ENCODE results near the gene RBBP8.
"Not testable (repeated sequence)": the region's sequence is repeated elsewhere in the genome, so short reads cannot be mapped to it uniquely, and the experiment has no call there.

The RBBP8 gene

DNA sequence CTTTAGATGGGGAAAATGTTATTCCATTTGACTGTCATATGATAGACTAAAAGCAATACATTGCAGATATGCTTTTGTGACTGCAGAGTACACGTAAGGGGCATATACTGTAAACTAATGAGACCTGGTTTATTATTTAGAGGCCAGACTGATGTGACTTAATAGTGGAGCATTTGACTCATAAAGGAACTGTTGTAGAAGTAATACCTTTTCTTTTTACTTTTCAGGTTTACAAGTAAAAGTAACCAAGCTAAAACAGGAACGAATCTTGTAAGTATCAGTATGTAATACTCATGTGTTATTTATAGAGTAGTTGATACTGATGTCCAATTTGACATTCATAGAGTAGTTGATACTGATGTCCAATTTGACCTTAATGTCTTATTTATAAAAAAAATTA, 13.1 kb downstream of the RBBP8 start:
- no peak for DNase-seq

- DNase-seq, result no peak
These were observed 13.7 kb downstream of the RBBP8 start for GRCh38 chr18:22946846-22947245.

DNA sequence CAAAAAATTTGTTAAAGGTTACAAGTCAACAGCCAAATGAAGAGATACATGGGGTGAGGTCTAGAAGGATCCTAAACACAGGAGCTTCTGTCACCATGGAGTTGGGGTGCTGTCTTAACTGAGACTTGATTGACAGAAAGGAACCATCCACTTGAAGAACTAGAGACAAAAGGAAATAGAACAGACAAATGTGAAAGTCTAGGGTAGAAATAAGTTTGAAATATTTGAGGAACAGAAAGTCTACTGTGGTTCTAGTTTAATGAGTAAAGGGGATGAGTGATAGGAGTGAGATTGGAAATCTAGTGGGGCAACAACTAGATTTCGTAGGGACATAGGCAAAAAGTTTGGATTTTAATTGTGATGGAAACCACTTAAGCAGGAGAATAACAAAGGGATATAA, 18.7 kb downstream of the RBBP8 start:
- no peak for DNase-seq

GRCh38 chr18:22952525-22952924, 19.4 kb downstream of the RBBP8 start:
- DNase-seq, result no peak

GRCh38 chr18:22953982-22954381, 20.9 kb downstream of the RBBP8 start:
- not testable (repeated sequence) for DNase-seq

GRCh38 chr18:22956226-22956625, 23.1 kb downstream of the RBBP8 start:
- no peak for DNase-seq

GRCh38 chr18:22961156-22961555, 28.0 kb downstream of the RBBP8 start:
- no peak for DNase-seq

DNA sequence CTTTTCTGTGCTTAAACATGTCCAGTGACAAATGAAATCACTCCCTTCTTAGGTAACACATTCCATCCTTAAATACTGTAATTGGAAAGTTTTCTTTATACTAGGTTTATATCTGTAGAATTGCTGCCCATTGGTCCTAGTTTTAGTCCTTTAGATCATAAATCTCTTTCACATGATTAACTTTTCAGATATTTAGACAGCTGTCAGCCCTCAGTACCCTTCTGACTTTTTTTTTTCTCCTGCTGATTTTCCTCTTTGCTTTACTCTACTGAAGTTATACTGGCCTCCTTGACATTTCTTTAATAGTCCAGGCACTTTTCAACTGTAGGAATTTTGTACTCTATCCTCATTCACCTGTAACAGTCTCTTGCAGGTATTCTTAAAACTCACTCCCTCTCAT, 28.9 kb downstream of the RBBP8 start:
- DNase-seq, result no peak

DNA sequence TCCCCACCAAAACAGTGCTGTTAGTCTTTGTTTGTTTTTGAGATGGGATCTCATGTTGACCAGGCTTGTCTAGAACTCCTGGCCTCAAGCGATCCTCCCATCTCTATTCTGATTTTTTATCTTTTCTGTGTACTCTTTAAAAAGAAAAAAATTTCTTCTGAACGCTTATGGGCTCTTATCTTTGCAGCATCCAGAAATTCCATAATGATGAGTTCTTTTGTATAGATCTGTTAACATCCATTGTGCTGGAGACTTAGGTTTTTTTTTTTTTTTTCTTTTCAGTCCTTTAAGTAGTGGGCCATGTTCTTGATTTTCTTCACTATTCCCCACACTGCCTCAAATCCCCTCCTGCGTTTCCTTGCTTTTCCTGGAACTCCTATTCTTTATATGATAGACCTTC, 31.0 kb downstream of the RBBP8 start:
- no peak for DNase-seq

DNA sequence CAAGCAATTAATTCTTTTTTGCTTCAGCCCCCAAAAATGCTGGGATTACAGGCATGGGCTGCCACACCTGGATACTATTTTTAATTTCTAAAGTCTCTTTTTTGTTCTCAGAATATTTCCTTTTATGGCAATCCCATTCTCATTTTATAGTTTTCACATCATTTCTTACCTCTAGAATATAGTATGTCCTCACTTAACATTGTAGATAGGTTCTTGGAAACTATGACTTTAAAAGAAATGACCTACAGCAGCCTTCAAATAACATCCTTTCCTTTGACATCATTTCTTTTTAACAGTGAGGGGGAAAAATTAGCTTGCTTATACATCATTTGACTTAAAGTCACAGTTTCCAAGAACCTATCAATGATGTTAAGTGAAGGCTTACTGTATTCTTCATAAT, 31.6 kb downstream of the RBBP8 start:
- no peak for DNase-seq

- no peak for DNase-seq
These were observed 37.9 kb downstream of the RBBP8 start for GRCh38 chr18:22971038-22971437.

- no peak for DNase-seq
These were observed 40.9 kb downstream of the RBBP8 start for GRCh38 chr18:22974001-22974400.

- DNase-seq, result no peak
These were observed 41.6 kb downstream of the RBBP8 start for GRCh38 chr18:22974707-22975106.

GRCh38 chr18:22975508-22975907, 42.4 kb downstream of the RBBP8 start:
- no peak for DNase-seq

GRCh38 chr18:22977847-22978701, 44.9 kb downstream of the RBBP8 start:
- peak; percentile 46 for DNase-seq

DNA sequence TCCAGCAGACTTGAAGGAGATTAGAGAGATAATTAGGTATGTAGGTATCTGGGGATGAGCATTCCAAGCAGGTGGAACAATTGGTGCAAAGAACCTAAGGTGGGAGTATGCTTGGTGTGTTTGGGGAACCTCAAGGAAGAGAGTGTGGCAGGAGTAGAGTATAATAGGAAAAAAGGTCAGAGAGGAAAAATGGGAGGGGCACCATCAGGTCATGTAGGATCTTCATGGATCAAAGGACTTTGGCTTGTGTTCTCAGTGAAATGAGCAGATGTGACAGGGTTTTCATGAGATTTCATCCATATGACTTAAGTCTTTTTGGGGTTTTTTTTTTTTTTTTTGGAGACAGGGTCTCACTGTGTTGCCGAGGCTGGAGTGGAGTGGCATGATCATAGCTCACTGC, 47.3 kb downstream of the RBBP8 start:
- no peak for DNase-seq

GRCh38 chr18:22981274-22982133, 48.4 kb downstream of the RBBP8 start:
- DNase-seq, result no peak

DNA sequence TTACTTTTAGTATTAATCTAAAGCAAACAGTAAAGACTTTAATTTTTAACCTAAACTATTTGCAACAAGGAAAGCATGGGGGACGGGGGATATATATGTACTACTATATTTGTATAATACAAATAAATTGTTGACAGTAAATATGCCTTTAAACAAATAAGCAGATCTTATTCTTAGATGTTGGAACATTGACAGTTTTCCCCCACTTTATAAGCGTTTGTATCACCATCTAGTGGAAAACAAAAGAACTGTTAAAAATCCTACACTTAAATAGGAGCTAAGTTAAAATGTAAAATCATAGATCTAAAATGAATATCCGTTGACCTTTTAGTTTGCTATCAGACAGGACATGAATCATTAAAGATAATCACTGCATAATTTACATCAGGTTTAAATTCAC, 50.0 kb downstream of the RBBP8 start:
- peak; percentile 48 for DNase-seq

GRCh38 chr18:22985250-22985649, 52.1 kb downstream of the RBBP8 start:
- no peak for DNase-seq

DNA sequence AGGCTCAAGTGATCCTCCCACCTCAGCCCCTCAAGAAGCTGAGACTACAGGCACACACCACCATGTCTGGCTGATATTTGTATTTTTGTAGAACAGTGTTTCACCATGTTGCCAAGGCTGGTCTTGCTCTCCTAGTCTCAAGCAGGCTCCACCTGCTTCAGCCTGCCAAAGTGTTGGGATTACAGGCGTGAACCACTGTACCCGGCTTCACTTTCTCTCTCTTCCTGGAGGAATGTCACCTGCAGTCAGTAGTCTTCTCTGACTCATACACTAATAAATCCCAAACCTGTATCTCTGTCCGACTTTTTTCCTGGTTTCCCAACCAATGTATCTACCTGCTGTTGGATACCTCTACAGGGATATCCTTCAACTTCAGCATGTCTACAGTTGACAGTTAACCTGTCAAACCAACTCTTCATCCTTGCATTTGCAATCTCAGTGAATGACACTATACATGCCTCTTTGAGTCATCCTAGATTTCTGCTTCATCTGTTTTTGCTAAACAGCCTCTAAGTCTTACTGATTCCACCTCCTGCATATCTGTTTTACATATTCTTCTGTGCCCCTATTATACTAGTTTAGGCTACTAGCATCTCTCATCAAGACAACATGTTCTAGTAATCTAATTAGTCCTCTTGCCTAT, 54.5 kb downstream of the RBBP8 start:
- DNase-seq, result no peak

DNA sequence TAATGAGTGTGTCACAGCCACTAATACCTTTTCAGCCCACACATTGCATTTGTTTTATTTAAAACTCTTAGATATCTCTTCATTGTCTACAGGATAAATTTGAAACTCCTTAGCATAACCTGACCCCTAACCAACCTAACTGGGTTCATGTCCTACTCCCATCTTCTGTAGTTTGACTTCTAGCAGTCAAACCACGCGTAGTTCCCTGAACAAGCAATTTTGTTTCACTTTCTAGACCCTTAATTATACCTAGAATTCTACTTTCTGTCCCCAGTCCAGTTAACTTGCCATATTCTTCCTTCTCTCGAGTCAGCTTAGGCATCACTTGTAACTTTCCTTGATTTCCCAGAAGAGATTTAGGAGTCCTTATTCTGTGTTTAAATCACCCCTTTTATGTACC, 55.1 kb downstream of the RBBP8 start:
- no peak for DNase-seq

DNA sequence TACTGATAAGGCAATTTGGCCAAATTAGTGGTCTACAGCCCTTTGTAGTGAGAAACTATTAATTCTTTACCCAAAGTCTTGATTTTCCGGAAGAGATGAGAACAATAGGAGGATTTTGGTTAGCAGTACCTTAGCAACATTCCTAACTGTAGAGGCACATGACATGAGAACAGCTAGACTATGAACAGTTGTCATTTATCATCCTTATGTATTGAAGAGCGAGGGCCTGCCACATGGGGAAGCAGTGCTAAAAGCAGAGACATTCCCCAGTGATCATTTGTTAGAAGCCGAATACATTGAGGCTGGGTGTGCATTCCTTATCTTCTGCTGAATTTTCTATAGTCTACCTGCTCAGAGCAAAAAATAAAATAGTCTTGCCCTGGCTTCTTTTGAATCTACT, 65.2 kb downstream of the RBBP8 start:
- DNase-seq, result no peak

- no peak for DNase-seq
These were observed 66.1 kb downstream of the RBBP8 start for GRCh38 chr18:22999212-22999611.

GRCh38 chr18:22999647-23000046, 66.5 kb downstream of the RBBP8 start:
- DNase-seq, result no peak
